HepG2 (cell line): ENCODE results near the gene SRSF1. TPM values are rescaled to one million over a fixed set of nuclear protein-coding genes. Genes with fewer than 3 reads are reported as not detected.

Source experiments
- ATAC-seq: fragments of 200-7000 bp; cut with Tn5 transposase; 3 replicates; pipeline ENCODE4 v1.9.1; 2020; ENCODE audit warnings: mild to moderate bottlenecking, moderate library complexity
- BruUV-seq: library from RNA; stranded (reverse); fragments of 400-500 nt; replicated peaks from 2 replicates; lab custom pipeline; 2021; lab: Mats Ljungman, UMichigan
- CTCF ChIA-PET: fragments of 300-600 bp; formaldehyde crosslinking; extraction: SDS; loops from one replicate; lab custom pipeline; 2021; ENCODE audit warnings: low total read pairs, inconsistent platforms, low intra/inter-chr PET ratio; lab: Yijun Ruan, JAX
- POLR2A ChIA-PET: fragments of 350-600 bp; sonication (Branson Sonifier 250); formaldehyde crosslinking; loops from one replicate; lab custom pipeline; 2020; ENCODE audit warnings: antibody characterized with exemption, inconsistent platforms; lab: Yijun Ruan, JAX
- DNase-seq: peaks from one replicate; pipeline ENCODE4 v3.0.0-alpha.2; 2015; ENCODE audit warnings: low spot score
- FAIRE-seq: peaks from 3 replicates; lab custom pipeline; 2011; peaks lifted over from hg19 to GRCh38; lab: Jason Lieb, UNC
- H2AFZ ChIP-seq: one replicate; pipeline ENCODE4 v1.6.1; 2011; ENCODE audit warnings: low read length, inconsistent platforms
- H3K27ac ChIP-seq: fragments of 300-600 bp; 3 replicates; pipeline ENCODE4 v1.8.0; 2011; ENCODE audit warnings: mixed run types, mild to moderate bottlenecking, mixed read lengths, low read length, inconsistent platforms; ENCODE audit not compliant: insufficient read depth; ENCODE audit errors: extremely low read length
- H3K27me3 ChIP-seq, 2 experiments: fragments of 200-600 bp in 1 of 2; 2 replicates in 1 of 2; 3 replicates in 1 of 2; pipeline versions ENCODE4 v1.6.0 to v1.8.0; 2011; ENCODE audit warnings: low read length in 2 of 2, mild to moderate bottlenecking in 2 of 2, moderate library complexity in 2 of 2, inconsistent platforms in 1 of 2; ENCODE audit not compliant: insufficient read depth in 2 of 2, control insufficient read depth in 1 of 2
- H3K36me3 ChIP-seq, 2 experiments: fragments of 200-600 bp in 1 of 2; replicated peaks in 1 of 2; 2 replicates in 1 of 2; 3 replicates in 1 of 2; pipeline versions ENCODE4 v1.5.1 to v1.8.0; 2011; ENCODE audit warnings: low read length in 2 of 2, inconsistent platforms in 1 of 2; ENCODE audit not compliant: insufficient read depth in 2 of 2, control insufficient read depth in 1 of 2
- H3K4me1 ChIP-seq: 2 replicates; pipeline ENCODE4 v1.5.1; 2012; ENCODE audit warnings: low read length, inconsistent platforms; ENCODE audit not compliant: insufficient read depth
- H3K4me2 ChIP-seq: 2 replicates; pipeline ENCODE4 v1.6.0; 2011; ENCODE audit warnings: low read depth, low read length, inconsistent platforms
- H3K4me3 ChIP-seq, 3 experiments: fragments of 200-600 bp in 1 of 3; sonication (generic), shearing (Covaris generic) in 1 of 3; replicated peaks in 1 of 3; 2 replicates each; pipeline ENCODE4 v1.5.1; 2011 to 2016; ENCODE audit warnings: low read length in 3 of 3, inconsistent platforms in 2 of 3, low read depth in 2 of 3, mild to moderate bottlenecking in 2 of 3, control low read depth in 1 of 3, mixed read lengths in 1 of 3; ENCODE audit not compliant: insufficient read depth in 1 of 3
- H3K79me2 ChIP-seq: one replicate; pipeline ENCODE4 v1.6.1; 2011; ENCODE audit warnings: low read length, inconsistent platforms; ENCODE audit not compliant: insufficient read depth
- H3K9ac ChIP-seq: 2 replicates; pipeline ENCODE4 v1.6.0; 2011; ENCODE audit warnings: mild to moderate bottlenecking, low read depth, low read length, inconsistent platforms; ENCODE audit not compliant: insufficient read depth
- H3K9me3 ChIP-seq: 2 replicates; pipeline ENCODE4 v1.5.1; 2012; ENCODE audit warnings: mild to moderate bottlenecking, low read length
- H4K20me1 ChIP-seq: 2 replicates; pipeline ENCODE4 v1.6.0; 2011; ENCODE audit warnings: inconsistent platforms, mild to moderate bottlenecking, low read length, moderate library complexity; ENCODE audit not compliant: insufficient read depth
- ATF4 ChIP-seq, 2 experiments: fragments of 450-650 bp in 1 of 2; sonication (generic) in 1 of 2; formaldehyde crosslinking; IDR thresholded peaks; 2 replicates each; pipeline versions ENCODE4 v1.5.0 to v1.8.0; 2020 to 2022; ENCODE audit warnings: mild to moderate bottlenecking in 1 of 2, missing genetic modification reagents in 1 of 2
- CC2D1A ChIP-seq: sonication (generic); formaldehyde crosslinking; IDR thresholded peaks from 2 replicates; pipeline ENCODE4 v1.8.1; 2023; ENCODE audit warnings: mild to moderate bottlenecking, missing genetic modification reagents
- NFIC ChIP-seq: IDR thresholded peaks from 2 replicates; pipeline ENCODE4 v1.6.1; 2012; ENCODE audit warnings: mild to moderate bottlenecking, low read length, inconsistent platforms
- RELA ChIP-seq: sonication (generic); formaldehyde crosslinking; IDR thresholded peaks from 2 replicates; pipeline ENCODE4 v1.4.0; 2020; ENCODE audit warnings: missing genetic modification reagents
- SRSF4 ChIP-seq: fragments of 200-400 bp; formaldehyde crosslinking; IDR thresholded peaks from one replicate; pipeline ENCODE4 v1.6.1; 2018; ENCODE audit warnings: mild to moderate bottlenecking, low read depth, low read length, moderate library complexity; ENCODE audit not compliant: poor library complexity, severe bottlenecking
- ZNF160 ChIP-seq: sonication (generic); formaldehyde crosslinking; IDR thresholded peaks from 2 replicates; pipeline ENCODE4 v1.8.0; 2022; ENCODE audit warnings: mild to moderate bottlenecking, inconsistent platforms, missing genetic modification reagents
- ZSCAN31 ChIP-seq: sonication (generic); formaldehyde crosslinking; IDR thresholded peaks from 2 replicates; pipeline ENCODE4 v1.5.0; 2020; ENCODE audit warnings: low read depth, mild to moderate bottlenecking, missing genetic modification reagents
- WGBS: methylation state at CpG from one replicate; pipeline ENCODE4 v1.1.6; 2017; ENCODE audit warnings: low lambda C conversion rate; 5-methylcytosine and 5-hydroxymethylcytosine counted together
- in situ Hi-C: cut with HindIII; loops from 2 replicates; pipeline ENCODE4 v1.10.0; 2017; ENCODE audit warnings: low pct_unique_long_range_greater_than_20kb; ENCODE audit not compliant: extremely low pct_ligation_motif_present
- intact Hi-C: fragments of 100-400 bp; cut with micrococcal nuclease; formaldehyde crosslinking; loops from one replicate; pipeline ENCODE4 v1.10.0; 2022; ENCODE audit not compliant: unreplicated experiment
- polyA plus RNA-seq, 8 experiments: library from polyadenylated mRNA; depleted of rRNA in 3 of 8; stranded (reverse) in 7 of 8; unstranded in 1 of 8; fragments of >200 nt; fragmentation: Illumina TruSeq in 4 of 8; extraction: Trizol in 4 of 8; gene quantifications; 2 replicates each; pipeline versions ENCODE4 v1.2.1 to v1.2.3, GENCODE V29; 2011 to 2016; ENCODE audit warnings: low read depth in 4 of 8, missing spikeins in 1 of 8, mixed read lengths in 1 of 8; ENCODE audit not compliant: insufficient read depth in 1 of 8
- total RNA-seq, 5 experiments: library from RNA; depleted of rRNA; stranded (reverse); fragments of >200 nt; fragmentation: Illumina TruSeq; extraction: Trizol; gene quantifications; 2 replicates each; pipeline ENCODE4 v1.2.3, GENCODE V29; 2016; ENCODE audit warnings: low read depth in 1 of 5
- TF ChIP-seq, protein P1 (sequence below): sonication (generic); formaldehyde crosslinking; IDR thresholded peaks from 2 replicates; pipeline ENCODE4 v1.4.0; 2020; ENCODE audit warnings: missing genetic modification reagents

The SRSF1 gene
- total and polyA plus RNA-seq, 2 of the 13 experiments (the other 11 are each of a cell fraction or from before 2014, with no cell fraction given), result 142 to 445 TPM

GRCh38 chr17:57986841-57987580 lies 20.0 kb downstream of the SRSF1 start (continued):
- 0 out of 2 replicates have a peak, but pooled peaks have one; percentile 21 for TF ChIP-seq RELA
- peak; percentile 67; the same call in 1 of the 2 replicates for TF ChIP-seq ZSCAN31 (CRISPR knock-in tag)
- TF ChIP-seq, protein P1, sequence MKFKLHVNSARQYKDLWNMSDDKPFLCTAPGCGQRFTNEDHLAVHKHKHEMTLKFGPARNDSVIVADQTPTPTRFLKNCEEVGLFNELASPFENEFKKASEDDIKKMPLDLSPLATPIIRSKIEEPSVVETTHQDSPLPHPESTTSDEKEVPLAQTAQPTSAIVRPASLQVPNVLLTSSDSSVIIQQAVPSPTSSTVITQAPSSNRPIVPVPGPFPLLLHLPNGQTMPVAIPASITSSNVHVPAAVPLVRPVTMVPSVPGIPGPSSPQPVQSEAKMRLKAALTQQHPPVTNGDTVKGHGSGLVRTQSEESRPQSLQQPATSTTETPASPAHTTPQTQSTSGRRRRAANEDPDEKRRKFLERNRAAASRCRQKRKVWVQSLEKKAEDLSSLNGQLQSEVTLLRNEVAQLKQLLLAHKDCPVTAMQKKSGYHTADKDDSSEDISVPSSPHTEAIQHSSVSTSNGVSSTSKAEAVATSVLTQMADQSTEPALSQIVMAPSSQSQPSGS (CRISPR knock-in tag), result no peak
- TF ChIP-seq SRSF4, result no peak
- no peak for TF ChIP-seq CC2D1A (CRISPR knock-in tag)

- intact Hi-C loops, result no loop called here
- WGBS, result 16% methylated on average over 1 of the region's 1 CpG
- Histone ChIP-seq H3K9ac (peak overlapping the region; percentile 94), H3K79me2 (peaks cover 68% of the 10 kb centered on the region), H3K36me3 (peaks cover 13 to 28% of the 10 kb centered on the region in 2 experiments), H3K4me1 (peaks cover 79% of the 10 kb centered on the region), H3K4me2 (peak overlapping the region; percentile 89), H2AFZ (no peak overlapping the region), H3K27ac (peak overlapping the region; percentile 80), H3K27me3 (no peaks in the 10 kb centered on the region; a peak in 1 of 5 replicates), H3K4me3 (peak overlapping the region; percentile 45 to 95 (median 71); a peak in 5 of 6 replicates), H3K9me3 (no peaks in the 10 kb centered on the region), H4K20me1 (peaks cover 32% of the 10 kb centered on the region)
- FAIRE-seq, result no peak
- BruUV-seq, result no TSS peak
- ChIA-PET POLR2A (interaction anchor here (1.6 to 3.6 kb wide), 10 partner anchors 11 to 136 kb away, joined by 6 to 23 read pairs (median 10); partner anchors contain the start of genes CUEDC1, MRPS23 and SRSF1), CTCF (interaction anchor here (1.6 kb wide), 1 partner anchor 93 kb away, joined by 4 read pairs; no protein-coding TSS in a partner anchor)
- ATAC-seq, result no peak
- TF ChIP-seq ATF4 (CRISPR knock-in tag; IDR thresholded peaks at IDR 0.05) (0 out of 4 replicates have a peak, but pooled peaks of 1 of the 2 experiments have one; percentile 11), ZNF160 (CRISPR knock-in tag) (no peak), NFIC (0 out of 2 replicates have a peak, but pooled peaks have one; percentile 1)
- in situ Hi-C loops, result no loop called here
- DNase-seq, result no peak
Observed at GRCh38 chr17:57985675-57985974, 21.4 kb downstream of the SRSF1 start.
